ENCODE results near the gene RAET1E.
"Not testable (repeated sequence)": the region's sequence is repeated elsewhere in the genome, so short reads cannot be mapped to it uniquely, and the experiment has no call there.

Gene RAET1E

DNA sequence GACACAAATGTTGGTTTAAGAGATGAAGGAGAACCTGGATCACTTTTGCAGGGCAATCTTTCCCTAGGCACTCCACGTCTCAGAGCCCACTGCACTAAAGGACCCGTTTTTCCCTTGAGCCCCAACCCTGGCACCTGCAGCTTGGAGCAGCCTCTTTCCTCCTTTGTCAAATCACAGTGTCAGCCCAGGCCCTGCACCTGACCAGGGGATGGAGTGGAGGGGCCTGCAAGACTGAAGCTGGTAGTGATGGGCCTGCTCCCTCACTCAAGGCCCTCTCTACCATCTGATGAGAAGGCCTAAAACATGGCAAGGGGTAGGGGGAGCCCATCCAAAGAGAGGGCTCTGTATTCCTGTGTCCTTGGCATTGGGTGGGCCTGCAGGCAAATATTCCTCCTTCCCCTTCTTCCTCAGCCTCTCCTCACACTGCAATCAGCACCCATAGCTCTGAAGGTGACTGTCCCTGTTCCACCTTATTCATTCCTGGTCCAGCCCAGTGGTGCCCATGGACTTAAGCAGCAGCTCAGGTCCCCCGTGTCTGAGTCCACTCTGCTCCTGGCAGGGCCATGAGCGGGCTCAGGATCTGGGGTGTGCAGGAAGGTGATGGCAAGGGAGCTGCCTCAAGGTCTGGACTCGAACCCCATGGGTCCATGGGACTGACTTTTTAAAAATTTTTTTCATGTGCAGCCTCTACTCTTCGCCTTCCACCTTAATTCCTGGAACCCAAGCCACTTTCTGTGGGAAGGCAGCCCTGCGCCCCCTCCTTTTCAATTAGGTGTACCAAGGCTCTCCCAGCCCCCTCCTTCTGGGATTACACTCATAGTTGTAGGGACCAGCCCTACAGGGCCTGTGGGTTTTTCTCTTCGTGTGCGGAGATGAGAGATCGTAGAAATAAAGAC is 18.3 kb upstream of the RAET1E start:
- H3K9me3 ChIP-seq (ENCODE audit: insufficient read depth, low read length): no peaks in the 10 kb centered on the region
- no peaks in the 10 kb centered on the region for H3K9me2 ChIP-seq (replicated peaks; ENCODE audit: insufficient read depth, low read length)
- H3K27me3 ChIP-seq (ENCODE audit: low read length): no peaks in the 10 kb centered on the region
- H4K20me1 ChIP-seq (ENCODE audit: low read depth, low read length): no peaks in the 10 kb centered on the region
- H3F3A ChIP-seq (ENCODE audit: insufficient read depth): no peaks in the 10 kb centered on the region
- H3K9ac ChIP-seq (ENCODE audit: low read length): no peak overlapping the region
- H3K36me3 ChIP-seq (ENCODE audit: low read length): no peaks in the 10 kb centered on the region
- no peaks in the 10 kb centered on the region for H3K79me2 ChIP-seq (ENCODE audit: insufficient read depth, low read length)
- no peak overlapping the region for H3K4me2 ChIP-seq (ENCODE audit: low read depth, low read length, poor library complexity, severe bottlenecking)
- TF ChIP-seq, protein P1, sequence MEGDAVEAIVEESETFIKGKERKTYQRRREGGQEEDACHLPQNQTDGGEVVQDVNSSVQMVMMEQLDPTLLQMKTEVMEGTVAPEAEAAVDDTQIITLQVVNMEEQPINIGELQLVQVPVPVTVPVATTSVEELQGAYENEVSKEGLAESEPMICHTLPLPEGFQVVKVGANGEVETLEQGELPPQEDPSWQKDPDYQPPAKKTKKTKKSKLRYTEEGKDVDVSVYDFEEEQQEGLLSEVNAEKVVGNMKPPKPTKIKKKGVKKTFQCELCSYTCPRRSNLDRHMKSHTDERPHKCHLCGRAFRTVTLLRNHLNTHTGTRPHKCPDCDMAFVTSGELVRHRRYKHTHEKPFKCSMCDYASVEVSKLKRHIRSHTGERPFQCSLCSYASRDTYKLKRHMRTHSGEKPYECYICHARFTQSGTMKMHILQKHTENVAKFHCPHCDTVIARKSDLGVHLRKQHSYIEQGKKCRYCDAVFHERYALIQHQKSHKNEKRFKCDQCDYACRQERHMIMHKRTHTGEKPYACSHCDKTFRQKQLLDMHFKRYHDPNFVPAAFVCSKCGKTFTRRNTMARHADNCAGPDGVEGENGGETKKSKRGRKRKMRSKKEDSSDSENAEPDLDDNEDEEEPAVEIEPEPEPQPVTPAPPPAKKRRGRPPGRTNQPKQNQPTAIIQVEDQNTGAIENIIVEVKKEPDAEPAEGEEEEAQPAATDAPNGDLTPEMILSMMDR (IDR thresholded peaks at IDR 0.05; ENCODE audit: insufficient read depth, low read length, poor library complexity, severe bottlenecking): no peak
- no peak for TF ChIP-seq EZH2phosphoT487 (conservative IDR thresholded peaks at IDR 0.05; ENCODE audit: low read length)
- H2AFZ ChIP-seq (ENCODE audit: low read depth, low read length, severe bottlenecking): no peak overlapping the region
- no peak overlapping the region for H3K27ac ChIP-seq (ENCODE audit: low read depth, low read length)
- no peak overlapping the region for H3K4me3 ChIP-seq (ENCODE audit: insufficient read depth, low read length, poor library complexity, severe bottlenecking)

DNA sequence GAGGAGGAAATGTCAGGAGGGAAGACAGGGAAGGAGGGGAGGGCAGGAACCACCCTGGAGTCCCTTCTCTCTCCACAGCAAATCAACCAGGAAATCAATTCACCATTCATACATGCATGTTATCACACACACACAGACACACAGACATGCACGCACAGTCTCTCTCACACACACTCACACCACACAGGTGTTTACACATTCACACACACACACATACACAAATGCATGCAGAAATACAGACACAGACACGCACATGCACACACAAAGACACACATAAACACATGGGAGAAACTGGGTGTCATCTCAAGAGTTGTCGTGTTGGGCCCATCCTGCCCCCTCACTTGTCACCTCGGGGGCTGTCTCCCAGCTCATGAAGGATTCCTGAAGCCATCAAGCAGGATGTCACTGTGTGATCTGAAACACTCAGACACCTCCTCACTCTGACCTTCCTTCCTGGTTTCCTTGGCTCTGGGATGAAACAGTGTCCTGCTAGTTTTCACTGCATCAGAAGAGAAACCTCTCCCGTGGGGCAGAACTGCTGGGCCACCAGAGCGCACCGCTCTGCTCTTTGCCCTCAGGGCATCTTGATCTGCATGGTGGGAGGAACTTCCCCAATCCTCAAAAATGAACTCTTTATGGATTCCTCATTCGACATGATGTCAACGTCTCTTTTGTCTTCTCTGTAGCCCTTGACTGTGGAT is 15.8 kb upstream of the RAET1E start:
- Histone ChIP-seq H3K27ac (ENCODE audit: low read depth, low read length) (no peak overlapping the region), H3K9ac (ENCODE audit: low read length) (no peak overlapping the region), H3K4me2 (ENCODE audit: low read depth, low read length, poor library complexity, severe bottlenecking) (no peak overlapping the region), H4K20me1 (ENCODE audit: low read depth, low read length) (no peaks in the 10 kb centered on the region), H3K79me2 (ENCODE audit: insufficient read depth, low read length) (no peaks in the 10 kb centered on the region), H3K9me3 (ENCODE audit: insufficient read depth, low read length) (peaks cover 7% of the 10 kb centered on the region; the same call in 1 of the 2 replicates), H3K27me3 (ENCODE audit: low read length) (no peaks in the 10 kb centered on the region), H2AFZ (ENCODE audit: low read depth, low read length, severe bottlenecking) (no peak overlapping the region), H3K36me3 (ENCODE audit: low read length) (no peaks in the 10 kb centered on the region), H3K9me2 (replicated peaks; ENCODE audit: insufficient read depth, low read length) (no peaks in the 10 kb centered on the region), H3F3A (ENCODE audit: insufficient read depth) (no peaks in the 10 kb centered on the region), H3K4me3 (ENCODE audit: insufficient read depth, low read length, poor library complexity, severe bottlenecking) (no peak overlapping the region)
- TF ChIP-seq EZH2phosphoT487 (conservative IDR thresholded peaks at IDR 0.05; ENCODE audit: low read length): no peak
- TF ChIP-seq, protein P1 (IDR thresholded peaks at IDR 0.05; ENCODE audit: insufficient read depth, low read length, poor library complexity, severe bottlenecking): no peak

DNA sequence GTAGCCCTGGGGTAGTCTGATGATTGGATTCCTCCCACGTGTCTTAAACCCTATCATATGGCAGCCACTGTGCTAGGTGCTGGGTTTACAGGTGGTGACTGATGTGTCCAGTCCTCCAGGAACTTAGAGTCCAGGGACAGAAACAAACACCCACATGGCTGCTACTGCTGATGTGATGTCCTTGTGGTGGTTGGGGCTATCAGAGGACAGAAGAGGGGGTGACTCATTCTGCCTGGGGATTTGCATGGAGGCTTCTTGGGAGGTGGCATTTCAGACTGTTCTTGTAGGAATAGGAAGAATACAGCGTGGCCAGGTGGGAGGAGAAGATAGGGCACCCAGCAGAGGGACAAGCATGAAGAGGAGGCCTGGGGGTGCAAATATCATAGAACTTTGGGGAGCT is 15.2 kb upstream of the RAET1E start:
- H4K20me1 ChIP-seq (ENCODE audit: low read depth, low read length): no peaks in the 10 kb centered on the region
- H3K4me3 ChIP-seq (ENCODE audit: insufficient read depth, low read length, poor library complexity, severe bottlenecking): no peak overlapping the region
- H3K27me3 ChIP-seq (ENCODE audit: low read length): no peaks in the 10 kb centered on the region
- H2AFZ ChIP-seq (ENCODE audit: low read depth, low read length, severe bottlenecking): no peak overlapping the region
- H3K9me2 ChIP-seq (replicated peaks; ENCODE audit: insufficient read depth, low read length): no peaks in the 10 kb centered on the region
- H3K9ac ChIP-seq (ENCODE audit: low read length): no peak overlapping the region
- H3F3A ChIP-seq (ENCODE audit: insufficient read depth): no peaks in the 10 kb centered on the region
- no peaks in the 10 kb centered on the region for H3K36me3 ChIP-seq (ENCODE audit: low read length)
- peaks cover 13% of the 10 kb centered on the region; the same call in 1 of the 2 replicates for H3K9me3 ChIP-seq (ENCODE audit: insufficient read depth, low read length)
- TF ChIP-seq, protein P1 (IDR thresholded peaks at IDR 0.05; ENCODE audit: insufficient read depth, low read length, poor library complexity, severe bottlenecking): no peak
- no peak overlapping the region for H3K27ac ChIP-seq (ENCODE audit: low read depth, low read length)
- no peak overlapping the region for H3K4me2 ChIP-seq (ENCODE audit: low read depth, low read length, poor library complexity, severe bottlenecking)
- H3K79me2 ChIP-seq (ENCODE audit: insufficient read depth, low read length): no peaks in the 10 kb centered on the region

DNA sequence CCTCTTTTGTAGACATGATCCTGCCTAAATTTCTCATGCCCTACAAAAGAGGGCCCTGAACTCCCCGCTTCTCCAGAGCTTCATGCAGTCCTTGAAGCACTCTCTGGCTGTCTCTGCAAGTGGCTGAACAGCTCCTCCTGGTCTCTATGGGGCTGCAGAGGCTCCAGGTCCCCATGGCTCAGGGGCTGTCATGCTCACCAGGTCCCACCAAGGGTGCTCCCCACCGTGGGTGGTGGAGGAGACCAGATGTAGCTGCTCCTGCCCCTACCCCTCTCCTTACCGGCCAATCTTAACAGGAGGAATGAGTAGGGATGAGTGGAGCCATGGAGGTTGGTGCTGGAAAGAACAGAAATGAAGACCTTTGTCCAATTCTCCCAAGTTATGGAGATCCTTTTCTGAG is 14.8 kb upstream of the RAET1E start:
- not testable (repeated sequence) for H3K27me3 ChIP-seq (ENCODE audit: low read length)

More for the DNA sequence above, 14.8 kb upstream of the RAET1E start:
- H4K20me1 ChIP-seq (ENCODE audit: low read depth, low read length); H3F3A ChIP-seq (ENCODE audit: insufficient read depth); H3K9me2 ChIP-seq (replicated peaks; ENCODE audit: insufficient read depth, low read length); H3K9ac ChIP-seq (ENCODE audit: low read length); H3K36me3 ChIP-seq (ENCODE audit: low read length); H3K4me2 ChIP-seq (ENCODE audit: low read depth, low read length, poor library complexity, severe bottlenecking); H2AFZ ChIP-seq (ENCODE audit: low read depth, low read length, severe bottlenecking); H3K4me3 ChIP-seq (ENCODE audit: insufficient read depth, low read length, poor library complexity, severe bottlenecking); H3K79me2 ChIP-seq (ENCODE audit: insufficient read depth, low read length); H3K27ac ChIP-seq (ENCODE audit: low read depth, low read length): not testable (repeated sequence)
- H3K9me3 ChIP-seq (ENCODE audit: insufficient read depth, low read length): peaks cover 13% of the 10 kb centered on the region; the same call in 1 of the 2 replicates

Measured in SU-DHL-6 (cell line).